HEK293 (cell line): ENCODE data around the gene EEFSEC.

Experiments
- CTCF ChIA-PET: fragments of 350-600 bp; formaldehyde crosslinking; extraction: SDS; loops from one replicate; lab custom pipeline; 2021; ENCODE audit warnings: antibody characterized with exemption; lab: Yijun Ruan, JAX
- POLR2A ChIA-PET: fragments of 300-600 bp; formaldehyde crosslinking; extraction: SDS; loops from one replicate; lab custom pipeline; 2020; ENCODE audit warnings: antibody characterized with exemption, inconsistent platforms; lab: Yijun Ruan, JAX
- H3K27ac ChIP-seq: fragments of 200-500 bp; sonication (Bioruptor generic); 2 replicates; pipeline ENCODE4 v1.5.1; 2014; ENCODE audit warnings: low read depth, low read length, control low read depth, inconsistent platforms; ENCODE audit errors: extremely low read depth
- H3K36me3 ChIP-seq, 2 experiments: fragments of 200-500 bp in 1 of 2; sonication (Bioruptor generic) in 1 of 2; 1 replicate in 1 of 2; 2 replicates in 1 of 2; pipeline ENCODE4 v1.5.1; 2014 to 2017; ENCODE audit warnings: inconsistent platforms in 2 of 2, low read length in 2 of 2; ENCODE audit not compliant: control insufficient read depth in 2 of 2, insufficient read depth in 1 of 2
- H3K4me1 ChIP-seq: fragments of 200-500 bp; sonication (Bioruptor generic); 2 replicates; pipeline ENCODE4 v1.5.1; 2014; ENCODE audit warnings: mild to moderate bottlenecking, low read length, inconsistent platforms; ENCODE audit not compliant: control insufficient read depth, insufficient read depth
- H3K4me3 ChIP-seq: 2 replicates; pipeline ENCODE4 v1.5.1; 2011; ENCODE audit warnings: low read depth, mild to moderate bottlenecking, control low read depth, low read length, moderate library complexity
- H3K9me3 ChIP-seq: fragments of 200-500 bp; sonication (Bioruptor generic); 2 replicates; pipeline ENCODE4 v1.5.1; 2014; ENCODE audit warnings: low read depth, low read length, inconsistent platforms; ENCODE audit not compliant: control insufficient read depth, insufficient read depth
- GLI4 ChIP-seq: fragments of 450-650 bp; formaldehyde crosslinking; IDR thresholded peaks from 2 replicates; pipeline ENCODE4 v1.5.1; 2016; ENCODE audit warnings: missing biosample characterization, missing genetic modification characterization
- SP3 ChIP-seq: fragments of 450-650 bp; formaldehyde crosslinking; IDR thresholded peaks from 2 replicates; pipeline ENCODE4 v1.5.1; 2016; ENCODE audit warnings: missing biosample characterization, missing genetic modification characterization
- ZNF169 ChIP-seq: fragments of 450-650 bp; formaldehyde crosslinking; IDR thresholded peaks from 2 replicates; pipeline ENCODE4 v1.5.1; 2016; ENCODE audit warnings: missing biosample characterization, missing genetic modification characterization
- ZNF529 ChIP-seq: fragments of 450-650 bp; formaldehyde crosslinking; IDR thresholded peaks from 2 replicates; pipeline ENCODE4 v1.5.1; 2017; ENCODE audit warnings: missing genetic modification characterization, missing biosample characterization; ENCODE audit not compliant: insufficient replicate concordance
- ZNF596 ChIP-seq: fragments of 450-650 bp; IDR thresholded peaks from 2 replicates; pipeline ENCODE4 v1.5.0; 2018; ENCODE audit warnings: missing biosample characterization, mild to moderate bottlenecking, missing genetic modification characterization, moderate library complexity
- ZNF654 ChIP-seq: fragments of 450-650 bp; formaldehyde crosslinking; IDR thresholded peaks from 2 replicates; pipeline ENCODE4 v1.5.1; 2016; ENCODE audit warnings: low read depth, missing biosample characterization, missing genetic modification characterization
- TF ChIP-seq, protein P1 (sequence below): fragments of 450-650 bp; formaldehyde crosslinking; IDR thresholded peaks from 2 replicates; pipeline ENCODE4 v1.5.1; 2016; ENCODE audit warnings: missing biosample characterization, missing genetic modification characterization
- TF ChIP-seq, protein P2 (sequence below): fragments of 450-650 bp; formaldehyde crosslinking; IDR thresholded peaks from 2 replicates; pipeline ENCODE4; 2016; ENCODE audit warnings: missing biosample characterization, missing genetic modification characterization
- TF ChIP-seq, protein P3 (sequence below): fragments of 450-650 bp; formaldehyde crosslinking; IDR thresholded peaks from 2 replicates; pipeline ENCODE4 v1.5.1; 2016; ENCODE audit warnings: missing biosample characterization, missing genetic modification characterization
- TF ChIP-seq, protein P4 (sequence below): fragments of 450-650 bp; formaldehyde crosslinking; IDR thresholded peaks from 2 replicates; pipeline ENCODE4 v1.5.1; 2016; ENCODE audit warnings: missing biosample characterization, missing genetic modification characterization, low read depth
- TF ChIP-seq, protein P5 (sequence below): fragments of 450-650 bp; formaldehyde crosslinking; IDR thresholded peaks from 2 replicates; pipeline ENCODE4 v1.5.1; 2016; ENCODE audit warnings: missing biosample characterization, missing genetic modification characterization
- TF ChIP-seq, protein P6 (sequence below): fragments of 450-650 bp; formaldehyde crosslinking; IDR thresholded peaks from 2 replicates; pipeline ENCODE4 v1.5.1; 2016; ENCODE audit warnings: missing biosample characterization, missing genetic modification characterization
- TF ChIP-seq, protein P7 (sequence below): fragments of 450-650 bp; formaldehyde crosslinking; IDR thresholded peaks from 2 replicates; pipeline ENCODE4 v1.5.1; 2017; ENCODE audit warnings: missing biosample characterization, missing genetic modification characterization

The EEFSEC gene

DNA sequence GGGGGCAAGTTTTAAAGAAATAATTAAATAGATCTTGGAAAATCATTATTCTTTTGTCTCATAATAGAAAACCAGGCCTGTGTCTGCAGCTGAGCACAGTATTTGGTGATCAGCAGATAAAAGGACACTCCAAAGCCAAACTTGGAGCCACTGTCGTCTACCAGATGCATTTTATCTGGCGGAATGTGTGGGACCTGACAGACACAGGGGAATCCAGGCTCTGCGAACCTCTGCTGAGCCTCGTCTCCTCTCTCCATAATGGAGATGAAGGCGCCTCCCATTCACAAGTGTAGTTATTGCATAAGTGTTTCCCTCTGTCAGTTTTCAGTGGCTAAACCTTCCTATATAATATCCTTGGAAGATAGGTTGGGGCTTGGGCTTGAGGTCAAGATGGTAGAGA is 42.1 kb downstream of the EEFSEC start:
- Histone ChIP-seq H3K4me3 (no peak overlapping the region), H3K36me3 (no peaks in the 10 kb centered on the region), H3K9me3 (no peaks in the 10 kb centered on the region), H3K4me1 (0 out of 2 replicates have a peak, but pooled peaks cover 2% of the 10 kb centered on the region), H3K27ac (no peak overlapping the region)
- CTCF ChIA-PET, result no interaction called here
- POLR2A ChIA-PET, result interaction anchor here (0.7 kb wide), 1 partner anchor 22 kb away, joined by 3 read pairs; no protein-coding TSS in a partner anchor
- TF ChIP-seq, protein P1, sequence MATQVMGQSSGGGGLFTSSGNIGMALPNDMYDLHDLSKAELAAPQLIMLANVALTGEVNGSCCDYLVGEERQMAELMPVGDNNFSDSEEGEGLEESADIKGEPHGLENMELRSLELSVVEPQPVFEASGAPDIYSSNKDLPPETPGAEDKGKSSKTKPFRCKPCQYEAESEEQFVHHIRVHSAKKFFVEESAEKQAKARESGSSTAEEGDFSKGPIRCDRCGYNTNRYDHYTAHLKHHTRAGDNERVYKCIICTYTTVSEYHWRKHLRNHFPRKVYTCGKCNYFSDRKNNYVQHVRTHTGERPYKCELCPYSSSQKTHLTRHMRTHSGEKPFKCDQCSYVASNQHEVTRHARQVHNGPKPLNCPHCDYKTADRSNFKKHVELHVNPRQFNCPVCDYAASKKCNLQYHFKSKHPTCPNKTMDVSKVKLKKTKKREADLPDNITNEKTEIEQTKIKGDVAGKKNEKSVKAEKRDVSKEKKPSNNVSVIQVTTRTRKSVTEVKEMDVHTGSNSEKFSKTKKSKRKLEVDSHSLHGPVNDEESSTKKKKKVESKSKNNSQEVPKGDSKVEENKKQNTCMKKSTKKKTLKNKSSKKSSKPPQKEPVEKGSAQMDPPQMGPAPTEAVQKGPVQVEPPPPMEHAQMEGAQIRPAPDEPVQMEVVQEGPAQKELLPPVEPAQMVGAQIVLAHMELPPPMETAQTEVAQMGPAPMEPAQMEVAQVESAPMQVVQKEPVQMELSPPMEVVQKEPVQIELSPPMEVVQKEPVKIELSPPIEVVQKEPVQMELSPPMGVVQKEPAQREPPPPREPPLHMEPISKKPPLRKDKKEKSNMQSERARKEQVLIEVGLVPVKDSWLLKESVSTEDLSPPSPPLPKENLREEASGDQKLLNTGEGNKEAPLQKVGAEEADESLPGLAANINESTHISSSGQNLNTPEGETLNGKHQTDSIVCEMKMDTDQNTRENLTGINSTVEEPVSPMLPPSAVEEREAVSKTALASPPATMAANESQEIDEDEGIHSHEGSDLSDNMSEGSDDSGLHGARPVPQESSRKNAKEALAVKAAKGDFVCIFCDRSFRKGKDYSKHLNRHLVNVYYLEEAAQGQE (tag by site-specific recombination), result no peak
- TF ChIP-seq ZNF169 (tag by site-specific recombination) (no peak), ZNF529 (tag by site-specific recombination) (no peak), ZNF596 (no peak)

DNA sequence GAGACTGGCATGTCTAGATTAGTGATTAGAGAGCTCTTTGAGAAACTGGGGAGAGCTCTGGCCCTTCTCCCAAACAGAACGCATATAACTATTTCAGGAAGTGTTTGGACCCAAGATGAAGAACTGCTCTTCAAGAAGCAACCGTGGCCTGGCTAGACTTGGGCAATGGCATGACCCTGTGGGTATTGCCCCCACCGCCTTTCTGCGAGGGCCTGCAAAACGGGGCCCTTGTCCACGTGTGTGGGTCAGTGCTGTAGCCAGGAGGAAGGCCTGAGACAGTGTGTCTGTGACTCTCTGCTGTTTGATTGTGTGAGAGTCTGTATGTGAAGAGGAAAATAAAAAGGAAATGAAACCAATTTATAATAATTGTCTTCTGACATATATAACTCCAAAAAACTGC is 42.5 kb downstream of the EEFSEC start:
- POLR2A ChIA-PET, result no interaction called here
- 0 out of 2 replicates have a peak, but pooled peaks cover 2% of the 10 kb centered on the region for H3K4me1 ChIP-seq
- no peaks in the 10 kb centered on the region for H3K9me3 ChIP-seq
- CTCF ChIA-PET, result no interaction called here
- H3K36me3 ChIP-seq, result no peaks in the 10 kb centered on the region
- no peak overlapping the region for H3K27ac ChIP-seq
- H3K4me3 ChIP-seq, result no peak overlapping the region
- TF ChIP-seq, protein P2, sequence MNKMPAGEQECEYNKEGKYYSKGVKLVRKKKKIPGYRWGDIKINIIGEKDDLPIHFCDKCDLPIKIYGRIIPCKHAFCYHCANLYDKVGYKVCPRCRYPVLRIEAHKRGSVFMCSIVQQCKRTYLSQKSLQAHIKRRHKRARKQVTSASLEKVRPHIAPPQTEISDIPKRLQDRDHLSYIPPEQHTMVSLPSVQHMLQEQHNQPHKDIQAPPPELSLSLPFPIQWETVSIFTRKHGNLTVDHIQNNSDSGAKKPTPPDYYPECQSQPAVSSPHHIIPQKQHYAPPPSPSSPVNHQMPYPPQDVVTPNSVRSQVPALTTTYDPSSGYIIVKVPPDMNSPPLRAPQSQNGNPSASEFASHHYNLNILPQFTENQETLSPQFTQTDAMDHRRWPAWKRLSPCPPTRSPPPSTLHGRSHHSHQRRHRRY (tag by site-specific recombination), result no peak
- TF ChIP-seq, protein P3, sequence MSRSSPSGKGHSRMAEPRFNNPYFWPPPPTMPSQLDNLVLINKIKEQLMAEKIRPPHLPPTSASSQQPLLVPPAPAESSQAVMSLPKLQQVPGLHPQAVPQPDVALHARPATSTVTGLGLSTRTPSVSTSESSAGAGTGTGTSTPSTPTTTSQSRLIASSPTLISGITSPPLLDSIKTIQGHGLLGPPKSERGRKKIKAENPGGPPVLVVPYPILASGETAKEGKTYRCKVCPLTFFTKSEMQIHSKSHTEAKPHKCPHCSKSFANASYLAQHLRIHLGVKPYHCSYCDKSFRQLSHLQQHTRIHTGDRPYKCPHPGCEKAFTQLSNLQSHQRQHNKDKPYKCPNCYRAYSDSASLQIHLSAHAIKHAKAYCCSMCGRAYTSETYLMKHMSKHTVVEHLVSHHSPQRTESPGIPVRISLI (tag by site-specific recombination), result no peak
- TF ChIP-seq, protein P4, sequence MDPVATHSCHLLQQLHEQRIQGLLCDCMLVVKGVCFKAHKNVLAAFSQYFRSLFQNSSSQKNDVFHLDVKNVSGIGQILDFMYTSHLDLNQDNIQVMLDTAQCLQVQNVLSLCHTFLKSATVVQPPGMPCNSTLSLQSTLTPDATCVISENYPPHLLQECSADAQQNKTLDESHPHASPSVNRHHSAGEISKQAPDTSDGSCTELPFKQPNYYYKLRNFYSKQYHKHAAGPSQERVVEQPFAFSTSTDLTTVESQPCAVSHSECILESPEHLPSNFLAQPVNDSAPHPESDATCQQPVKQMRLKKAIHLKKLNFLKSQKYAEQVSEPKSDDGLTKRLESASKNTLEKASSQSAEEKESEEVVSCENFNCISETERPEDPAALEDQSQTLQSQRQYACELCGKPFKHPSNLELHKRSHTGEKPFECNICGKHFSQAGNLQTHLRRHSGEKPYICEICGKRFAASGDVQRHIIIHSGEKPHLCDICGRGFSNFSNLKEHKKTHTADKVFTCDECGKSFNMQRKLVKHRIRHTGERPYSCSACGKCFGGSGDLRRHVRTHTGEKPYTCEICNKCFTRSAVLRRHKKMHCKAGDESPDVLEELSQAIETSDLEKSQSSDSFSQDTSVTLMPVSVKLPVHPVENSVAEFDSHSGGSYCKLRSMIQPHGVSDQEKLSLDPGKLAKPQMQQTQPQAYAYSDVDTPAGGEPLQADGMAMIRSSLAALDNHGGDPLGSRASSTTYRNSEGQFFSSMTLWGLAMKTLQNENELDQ (tag by site-specific recombination), result no peak
- TF ChIP-seq GLI4 (no peak), SP3 (tag by site-specific recombination) (no peak), ZNF654 (tag by site-specific recombination) (no peak)
- TF ChIP-seq, protein P5, sequence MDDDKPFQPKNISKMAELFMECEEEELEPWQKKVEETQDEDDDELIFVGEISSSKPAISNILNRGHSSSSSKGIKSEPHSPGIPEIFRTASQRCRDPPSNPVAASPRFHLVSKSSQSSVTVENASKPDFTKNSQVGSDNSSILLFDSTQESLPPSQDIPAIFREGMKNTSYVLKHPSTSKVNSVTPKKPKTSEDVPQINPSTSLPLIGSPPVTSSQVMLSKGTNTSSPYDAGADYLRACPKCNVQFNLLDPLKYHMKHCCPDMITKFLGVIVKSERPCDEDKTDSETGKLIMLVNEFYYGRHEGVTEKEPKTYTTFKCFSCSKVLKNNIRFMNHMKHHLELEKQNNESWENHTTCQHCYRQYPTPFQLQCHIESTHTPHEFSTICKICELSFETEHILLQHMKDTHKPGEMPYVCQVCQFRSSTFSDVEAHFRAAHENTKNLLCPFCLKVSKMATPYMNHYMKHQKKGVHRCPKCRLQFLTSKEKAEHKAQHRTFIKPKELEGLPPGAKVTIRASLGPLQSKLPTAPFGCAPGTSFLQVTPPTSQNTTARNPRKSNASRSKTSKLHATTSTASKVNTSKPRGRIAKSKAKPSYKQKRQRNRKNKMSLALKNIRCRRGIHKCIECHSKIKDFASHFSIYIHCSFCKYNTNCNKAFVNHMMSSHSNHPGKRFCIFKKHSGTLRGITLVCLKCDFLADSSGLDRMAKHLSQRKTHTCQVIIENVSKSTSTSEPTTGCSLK (tag by site-specific recombination), result no peak
- TF ChIP-seq, protein P6, sequence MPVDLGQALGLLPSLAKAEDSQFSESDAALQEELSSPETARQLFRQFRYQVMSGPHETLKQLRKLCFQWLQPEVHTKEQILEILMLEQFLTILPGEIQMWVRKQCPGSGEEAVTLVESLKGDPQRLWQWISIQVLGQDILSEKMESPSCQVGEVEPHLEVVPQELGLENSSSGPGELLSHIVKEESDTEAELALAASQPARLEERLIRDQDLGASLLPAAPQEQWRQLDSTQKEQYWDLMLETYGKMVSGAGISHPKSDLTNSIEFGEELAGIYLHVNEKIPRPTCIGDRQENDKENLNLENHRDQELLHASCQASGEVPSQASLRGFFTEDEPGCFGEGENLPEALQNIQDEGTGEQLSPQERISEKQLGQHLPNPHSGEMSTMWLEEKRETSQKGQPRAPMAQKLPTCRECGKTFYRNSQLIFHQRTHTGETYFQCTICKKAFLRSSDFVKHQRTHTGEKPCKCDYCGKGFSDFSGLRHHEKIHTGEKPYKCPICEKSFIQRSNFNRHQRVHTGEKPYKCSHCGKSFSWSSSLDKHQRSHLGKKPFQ, result no peak
- TF ChIP-seq, protein P7, sequence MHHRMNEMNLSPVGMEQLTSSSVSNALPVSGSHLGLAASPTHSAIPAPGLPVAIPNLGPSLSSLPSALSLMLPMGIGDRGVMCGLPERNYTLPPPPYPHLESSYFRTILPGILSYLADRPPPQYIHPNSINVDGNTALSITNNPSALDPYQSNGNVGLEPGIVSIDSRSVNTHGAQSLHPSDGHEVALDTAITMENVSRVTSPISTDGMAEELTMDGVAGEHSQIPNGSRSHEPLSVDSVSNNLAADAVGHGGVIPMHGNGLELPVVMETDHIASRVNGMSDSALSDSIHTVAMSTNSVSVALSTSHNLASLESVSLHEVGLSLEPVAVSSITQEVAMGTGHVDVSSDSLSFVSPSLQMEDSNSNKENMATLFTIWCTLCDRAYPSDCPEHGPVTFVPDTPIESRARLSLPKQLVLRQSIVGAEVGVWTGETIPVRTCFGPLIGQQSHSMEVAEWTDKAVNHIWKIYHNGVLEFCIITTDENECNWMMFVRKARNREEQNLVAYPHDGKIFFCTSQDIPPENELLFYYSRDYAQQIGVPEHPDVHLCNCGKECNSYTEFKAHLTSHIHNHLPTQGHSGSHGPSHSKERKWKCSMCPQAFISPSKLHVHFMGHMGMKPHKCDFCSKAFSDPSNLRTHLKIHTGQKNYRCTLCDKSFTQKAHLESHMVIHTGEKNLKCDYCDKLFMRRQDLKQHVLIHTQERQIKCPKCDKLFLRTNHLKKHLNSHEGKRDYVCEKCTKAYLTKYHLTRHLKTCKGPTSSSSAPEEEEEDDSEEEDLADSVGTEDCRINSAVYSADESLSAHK (tag by site-specific recombination), result no peak
